UCSD-AML1 (cell line): ENCODE results near the gene ARL15.

ENCODE experiments used
- DNase-seq: peaks from one replicate; lab custom pipeline; 2025; ENCODE audit not compliant: unreplicated experiment; lab: John Stamatoyannopoulos, UW

Gene ARL15

DNA sequence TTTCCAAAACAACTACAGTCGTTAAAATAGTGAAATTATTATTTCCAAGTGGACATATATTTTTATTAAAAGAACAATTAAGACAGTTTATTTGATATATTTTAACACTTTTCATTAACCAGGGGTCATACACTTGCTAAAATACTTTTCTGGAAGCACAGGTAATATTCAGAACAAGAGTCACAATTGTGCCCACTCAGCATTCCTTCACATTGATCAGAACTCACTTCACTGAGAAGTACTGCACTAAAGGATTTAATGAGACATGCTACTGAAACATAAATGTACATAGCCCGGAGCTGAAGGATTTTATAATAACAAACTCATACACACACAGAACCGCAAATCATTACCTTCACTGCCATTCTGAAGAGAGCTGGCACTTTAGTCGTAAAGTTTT, 361.8 kb downstream of the ARL15 start:
- DNase-seq: no peak

DNA sequence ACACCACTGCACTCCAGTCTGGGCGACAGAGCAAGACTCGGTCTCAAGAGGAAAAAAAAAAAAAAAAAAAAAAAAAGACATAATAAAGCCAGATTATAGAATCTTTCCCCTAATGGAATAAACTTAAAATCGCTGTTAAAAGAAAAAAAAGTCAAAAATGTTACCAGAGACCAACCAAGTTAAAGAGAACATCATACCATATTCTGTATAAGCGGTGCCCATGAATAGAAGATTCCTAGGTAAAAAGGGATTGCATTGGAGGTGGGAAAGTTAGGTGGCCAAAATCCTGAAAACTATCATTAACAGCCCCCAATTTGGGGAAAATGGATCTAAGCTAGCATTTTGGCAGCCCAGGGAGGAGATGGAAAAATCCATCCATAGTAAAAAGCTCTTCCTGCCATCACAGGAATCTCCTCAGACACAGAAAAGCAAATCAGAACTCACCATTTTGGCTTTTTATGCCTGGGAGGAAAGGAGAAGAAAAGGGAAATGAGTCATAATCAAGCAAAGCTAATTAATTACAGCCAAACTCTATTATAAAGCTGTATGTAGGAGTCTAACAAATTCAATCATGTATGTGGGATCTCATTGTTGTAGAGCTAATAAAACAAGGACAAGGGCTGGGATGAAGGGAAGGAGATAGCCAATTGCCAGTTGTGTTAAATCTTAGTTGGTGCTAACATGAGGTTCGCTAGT, 363.8 kb downstream of the ARL15 start:
- no peak for DNase-seq

DNA sequence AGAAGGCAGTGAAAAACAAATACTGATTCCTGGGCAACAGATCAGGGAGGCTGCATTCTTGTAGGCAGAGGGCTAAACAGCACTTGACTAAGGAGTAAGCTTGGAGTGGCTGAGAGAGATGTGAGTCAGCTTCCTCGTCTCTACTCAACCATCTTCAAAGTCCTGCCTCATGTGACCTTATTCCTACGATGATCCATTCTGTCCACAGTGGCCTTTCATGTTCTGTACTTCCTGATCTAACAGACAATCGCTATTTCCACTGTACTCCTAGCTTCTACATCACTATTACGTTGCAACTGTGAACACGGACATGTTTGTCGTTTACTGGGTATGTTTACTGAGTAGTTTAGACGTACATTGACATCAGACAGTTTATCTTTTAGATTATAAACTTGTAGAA, 365.4 kb downstream of the ARL15 start:
- no peak for DNase-seq

DNA sequence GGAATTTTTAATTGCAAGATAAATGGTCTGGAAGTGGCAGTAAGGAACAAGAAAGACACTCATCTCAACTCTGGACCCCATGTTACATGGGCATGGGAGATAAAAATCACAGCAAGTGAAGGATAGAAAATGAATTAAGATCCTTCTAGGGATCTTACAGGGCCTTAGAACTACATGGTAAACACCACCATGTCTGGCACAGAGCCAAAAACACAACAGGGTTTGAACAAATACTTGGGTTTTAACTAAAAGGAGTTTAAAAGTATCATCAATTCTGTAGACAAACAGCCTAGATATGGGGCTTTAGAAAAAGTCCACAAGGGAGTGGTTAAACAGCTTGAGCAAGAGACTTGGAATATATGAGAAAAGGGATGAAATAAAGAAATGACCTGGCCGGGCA, 366.4 kb downstream of the ARL15 start:
- no peak for DNase-seq

DNA sequence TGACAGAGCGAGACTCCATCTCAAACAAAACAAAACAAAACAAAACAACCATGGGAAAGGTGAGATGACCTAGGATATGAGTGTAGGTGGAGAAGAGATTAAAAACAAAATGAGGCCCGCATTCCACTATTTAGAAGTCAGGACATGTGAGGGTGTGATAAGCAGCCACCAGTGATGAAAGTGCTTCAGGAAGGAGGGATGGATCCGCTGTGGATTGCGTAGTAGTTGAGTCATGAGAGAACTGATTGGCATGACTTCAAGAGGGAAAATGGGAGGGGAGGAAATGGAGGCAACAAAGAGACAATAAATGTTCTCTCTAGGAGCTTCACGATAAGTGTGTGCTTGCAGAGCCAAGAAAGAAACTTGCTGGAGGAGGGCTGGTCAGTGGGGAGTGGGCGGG, 367.6 kb downstream of the ARL15 start:
- DNase-seq: no peak

DNA sequence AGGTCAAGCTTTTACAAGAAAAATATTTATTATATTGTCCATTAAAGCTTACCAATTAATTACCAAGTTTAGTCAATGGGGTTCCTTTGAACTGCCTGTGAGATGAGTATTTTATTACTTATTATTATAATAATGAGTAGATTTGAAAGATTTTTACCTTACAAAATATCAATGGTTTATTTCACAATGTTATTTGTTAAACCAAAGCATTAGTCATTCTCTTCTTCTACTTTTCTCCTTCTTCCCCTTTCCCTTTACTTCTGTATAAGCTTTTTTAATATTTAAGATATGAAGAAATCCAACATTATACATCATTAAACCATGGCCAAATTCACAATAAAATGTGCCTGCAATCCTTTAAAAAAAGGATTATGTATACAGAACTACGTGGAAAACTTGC, 369.5 kb downstream of the ARL15 start:
- DNase-seq: no peak

DNA sequence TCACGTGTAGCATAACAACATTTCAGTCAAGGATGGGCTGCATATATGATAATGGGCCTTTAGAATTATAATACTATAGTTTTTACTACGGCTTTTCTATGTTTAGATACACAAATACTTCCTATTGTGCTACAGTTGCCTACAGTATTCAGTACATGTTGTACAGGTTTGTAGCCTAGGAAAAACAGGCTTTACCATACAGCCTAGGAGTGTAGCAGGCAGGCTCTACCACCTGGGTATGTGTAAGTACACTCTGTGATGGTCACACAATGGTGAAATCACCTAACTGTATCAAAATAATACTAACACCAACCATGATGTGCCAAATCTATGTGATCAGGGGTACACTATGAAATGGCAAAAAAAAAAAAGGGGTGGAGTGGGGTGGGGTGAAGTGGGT, 372.9 kb downstream of the ARL15 start:
- DNase-seq: no peak

DNA sequence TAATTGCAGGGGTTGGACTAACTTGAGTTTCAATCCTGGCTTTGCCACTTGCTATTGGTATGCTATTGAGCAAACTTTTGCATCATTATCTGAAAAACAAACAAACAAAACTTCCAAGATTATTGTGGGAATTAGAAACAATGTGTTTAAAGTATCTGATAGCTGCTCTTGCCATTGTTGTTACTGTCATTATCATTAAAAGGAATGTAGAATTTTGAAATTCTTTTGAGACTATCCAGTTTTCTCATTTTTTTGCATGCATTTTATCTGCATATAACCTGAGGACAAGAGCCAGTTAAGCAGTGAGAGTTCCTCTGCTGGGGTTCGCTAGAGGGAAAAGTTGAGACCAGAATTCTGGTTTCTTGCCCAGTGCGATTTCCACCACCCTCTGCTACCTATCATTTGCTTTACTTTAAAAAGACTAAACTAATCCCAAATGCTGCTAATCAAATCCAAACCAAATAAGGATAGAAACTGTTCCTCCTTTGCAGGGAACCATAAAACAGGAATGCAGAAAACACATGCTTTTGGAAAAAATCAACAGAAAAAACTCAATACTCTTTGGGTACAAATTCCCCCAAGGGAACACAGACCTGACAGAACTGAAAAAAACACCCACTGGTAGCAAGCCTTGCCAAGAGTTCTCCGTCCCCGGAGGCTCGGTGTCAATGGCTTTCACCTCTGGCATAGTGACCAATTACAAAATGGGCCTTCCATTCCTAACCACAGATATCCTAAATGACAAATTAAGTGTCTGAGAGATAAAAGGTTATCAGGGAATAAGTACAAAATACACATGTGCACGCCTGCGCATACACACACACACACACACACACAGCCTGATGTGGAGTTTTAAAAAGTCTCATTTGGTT, 373.7 kb downstream of the ARL15 start:
- no peak for DNase-seq

DNA sequence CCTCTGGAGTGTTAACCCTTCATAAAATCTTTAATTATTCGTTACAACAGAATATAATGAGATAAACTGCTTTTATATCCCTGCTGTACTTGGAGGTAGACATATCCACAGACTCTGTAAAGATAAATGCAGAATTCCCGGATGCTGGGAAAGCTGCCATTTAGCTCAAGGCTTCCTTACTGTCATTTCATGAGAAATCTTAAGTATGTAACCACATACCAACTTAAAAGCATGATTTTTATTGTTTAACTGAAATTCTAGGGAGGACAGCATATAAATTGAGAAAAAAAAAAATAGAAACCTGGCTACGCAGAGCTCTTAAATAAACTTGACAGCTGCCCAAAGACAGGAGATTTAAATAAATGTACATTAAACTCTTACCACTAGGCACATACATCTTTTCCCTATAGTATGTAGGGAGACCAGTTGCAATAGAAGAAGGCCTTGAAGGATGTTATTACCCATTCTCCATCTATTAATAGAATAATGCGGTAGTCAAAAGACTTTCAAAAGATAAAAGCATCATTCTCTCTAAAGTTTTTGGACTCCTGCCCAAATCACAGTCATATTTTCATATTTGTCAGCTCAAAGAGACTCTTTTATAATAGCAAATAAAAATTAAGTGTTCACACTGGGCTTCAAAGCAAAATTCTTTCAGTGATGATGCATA, 376.1 kb downstream of the ARL15 start:
- no peak for DNase-seq

DNA sequence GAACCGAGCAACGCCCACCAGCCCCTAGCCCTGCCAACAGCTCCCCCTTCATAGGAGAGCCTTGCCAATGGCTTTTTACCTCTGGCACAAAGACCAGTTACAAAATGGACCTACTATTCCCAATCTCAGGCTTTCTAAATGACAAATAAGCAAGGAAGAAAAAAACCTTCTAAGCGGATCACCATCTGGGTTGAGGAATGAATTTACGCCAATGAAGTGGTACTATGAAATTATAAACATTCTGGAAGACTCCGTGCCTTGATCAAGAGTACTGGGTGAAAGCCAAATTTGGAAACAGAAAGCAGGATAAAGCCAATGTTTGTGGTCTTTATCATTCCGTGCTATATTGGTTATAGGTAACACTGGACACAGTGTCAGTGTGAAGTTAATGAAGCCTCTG, 378.0 kb downstream of the ARL15 start:
- no peak for DNase-seq

DNA sequence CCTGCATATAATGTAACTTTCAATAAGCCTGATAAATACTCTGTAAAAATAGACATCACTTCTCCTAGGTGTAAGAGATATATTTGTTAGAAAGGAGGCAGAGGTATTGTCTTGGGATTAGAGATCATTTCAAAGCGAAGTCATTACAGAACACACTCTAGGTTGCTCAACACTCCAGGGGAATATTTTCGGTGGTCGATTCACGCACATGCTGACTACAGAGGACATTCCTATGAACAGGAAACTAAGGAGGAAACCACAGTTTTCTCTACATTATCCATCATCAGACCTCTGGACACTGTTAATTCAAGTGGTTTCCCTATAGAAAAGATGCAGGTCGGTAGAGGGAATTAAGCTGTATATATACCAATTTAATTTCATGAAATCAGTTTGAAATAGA, 379.9 kb downstream of the ARL15 start:
- no peak for DNase-seq

DNA sequence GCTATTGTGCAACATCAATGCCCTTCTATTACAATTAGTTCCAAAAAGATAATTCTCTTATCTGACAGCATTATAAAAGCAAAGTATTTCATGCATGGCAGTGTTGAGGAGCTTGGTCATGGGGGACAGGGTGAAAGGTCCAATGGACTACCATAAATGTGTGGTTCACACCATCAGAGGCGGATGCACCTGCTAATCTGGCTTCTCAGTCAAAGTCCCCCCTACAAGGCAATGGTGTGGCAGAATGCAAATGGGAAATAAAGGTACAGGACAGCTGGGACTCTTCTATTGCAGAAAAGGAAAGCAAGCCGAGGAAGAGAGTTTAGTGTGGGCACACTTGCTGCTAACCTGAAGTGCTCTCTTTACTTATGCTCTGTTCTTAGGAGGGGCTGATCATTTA, 380.8 kb downstream of the ARL15 start:
- DNase-seq: no peak

DNA sequence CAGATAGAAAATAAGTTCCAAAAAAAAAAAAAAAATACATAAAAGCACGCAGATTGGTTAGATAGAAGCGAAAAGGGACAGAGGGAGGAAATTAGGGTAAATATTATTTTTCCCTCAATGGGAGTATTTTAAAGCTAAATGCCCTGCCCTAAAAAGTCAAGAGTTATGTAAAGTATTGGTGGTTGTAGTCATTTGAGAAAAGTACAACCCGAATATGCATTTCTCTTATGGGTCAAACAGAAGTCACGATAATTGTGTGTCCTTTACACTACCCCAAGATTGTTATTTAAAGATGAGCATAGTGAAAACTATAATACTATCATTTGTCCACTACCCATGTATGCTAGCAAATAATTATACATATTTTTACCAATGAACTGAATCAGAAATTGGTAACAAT, 381.2 kb downstream of the ARL15 start:
- DNase-seq: no peak

DNA sequence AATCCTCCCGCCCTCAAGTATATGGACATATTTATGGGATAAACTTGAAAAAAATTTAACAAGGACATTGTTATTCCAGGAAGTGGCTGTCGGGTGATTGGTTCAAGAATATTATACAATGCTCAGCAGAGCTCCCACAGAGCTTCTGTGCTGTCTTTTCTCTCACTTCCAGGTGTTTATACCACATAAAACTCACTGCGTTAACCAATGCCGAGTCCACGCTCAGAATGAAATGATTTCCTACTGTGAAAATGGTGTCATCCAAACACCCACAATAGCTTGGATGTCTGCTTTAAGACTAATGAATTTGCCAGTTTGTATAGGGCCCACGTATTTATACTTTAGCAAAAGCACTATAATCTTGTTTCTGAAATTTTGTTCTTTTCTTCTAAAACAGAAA, 381.7 kb downstream of the ARL15 start:
- no peak for DNase-seq

DNA sequence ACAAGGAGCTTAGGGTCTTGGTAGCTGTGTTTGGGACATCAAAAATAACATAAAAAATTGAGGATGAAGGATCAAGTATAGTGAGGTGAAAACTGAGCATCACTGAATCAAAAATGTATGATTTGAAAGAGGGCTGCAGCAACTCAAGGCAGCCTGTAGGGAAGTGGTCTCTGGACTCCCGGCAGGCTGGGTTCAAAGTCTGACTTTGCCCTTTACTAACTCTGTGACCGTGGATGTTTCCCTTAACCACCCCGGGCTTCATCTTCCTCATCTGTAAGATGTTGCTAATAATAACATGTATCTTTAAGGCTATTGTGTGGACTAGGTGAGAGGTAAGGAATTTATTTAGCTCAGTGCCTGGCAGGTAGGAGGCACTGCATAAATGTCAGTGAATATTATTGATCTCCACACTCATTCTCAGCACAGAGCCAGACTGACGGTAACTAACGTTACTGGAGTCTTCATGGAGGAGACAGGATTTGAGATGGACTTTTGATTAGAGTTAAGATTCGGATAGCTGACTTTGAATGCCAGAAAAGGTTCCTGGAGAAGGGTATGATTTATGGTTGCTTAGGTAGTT, 382.6 kb downstream of the ARL15 start:
- no peak for DNase-seq

DNA sequence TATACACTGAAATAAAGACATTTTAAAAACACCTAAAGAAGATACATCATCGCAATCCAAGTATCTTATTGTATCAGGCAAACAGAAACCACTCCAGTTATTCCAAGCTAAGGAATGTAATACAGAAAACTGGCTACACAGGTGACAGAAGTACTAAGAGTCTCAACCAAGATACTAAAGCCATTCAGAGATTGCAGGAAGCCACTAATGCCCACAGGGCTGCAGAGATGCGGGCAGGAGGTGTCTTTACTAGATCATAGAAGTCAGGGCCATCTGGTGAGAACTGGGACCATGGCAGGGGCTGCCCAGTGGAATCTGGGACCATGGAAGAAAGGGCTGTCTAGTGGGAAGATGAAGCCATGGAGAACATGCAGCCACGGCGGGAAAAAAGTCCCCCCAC, 384.3 kb downstream of the ARL15 start:
- no peak for DNase-seq

DNA sequence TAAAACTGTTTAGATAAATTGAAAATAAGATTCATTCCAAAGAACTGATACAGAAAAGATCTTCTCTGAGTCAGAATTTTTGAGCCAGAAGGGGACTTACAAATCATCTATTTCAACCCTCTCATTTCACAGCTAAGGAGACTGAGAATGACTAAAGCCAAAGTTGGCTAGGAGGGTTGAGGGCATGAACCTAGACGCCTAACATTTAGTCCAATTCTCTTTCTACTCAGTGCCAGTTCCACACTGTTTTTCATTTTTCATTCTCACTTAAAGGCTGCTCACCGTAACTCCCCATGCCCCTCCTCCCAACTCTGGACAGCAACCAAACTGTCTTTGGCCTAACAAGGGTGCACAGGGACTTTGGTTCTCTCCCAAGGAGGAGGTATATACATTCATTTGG, 386.0 kb downstream of the ARL15 start:
- DNase-seq: no peak

DNA sequence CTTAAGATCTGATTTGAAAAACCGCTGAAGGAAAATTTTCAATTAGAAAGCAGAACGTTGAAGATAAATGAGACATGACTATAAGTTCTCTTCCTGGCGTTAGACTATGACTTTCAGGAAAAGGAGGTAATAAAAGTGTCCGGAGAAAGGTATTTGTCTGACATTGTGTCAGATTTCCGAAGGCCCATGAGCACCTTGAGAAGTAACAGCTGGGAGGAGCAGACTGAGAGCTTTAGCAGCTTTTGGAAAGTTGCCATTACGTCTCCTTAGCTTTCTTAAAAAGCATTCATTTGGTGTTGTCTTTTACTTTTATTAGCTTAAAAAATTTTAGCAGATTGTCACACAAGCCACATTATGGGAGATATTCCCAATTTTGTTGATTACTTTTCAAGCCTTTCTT, 386.4 kb downstream of the ARL15 start:
- no peak for DNase-seq

DNA sequence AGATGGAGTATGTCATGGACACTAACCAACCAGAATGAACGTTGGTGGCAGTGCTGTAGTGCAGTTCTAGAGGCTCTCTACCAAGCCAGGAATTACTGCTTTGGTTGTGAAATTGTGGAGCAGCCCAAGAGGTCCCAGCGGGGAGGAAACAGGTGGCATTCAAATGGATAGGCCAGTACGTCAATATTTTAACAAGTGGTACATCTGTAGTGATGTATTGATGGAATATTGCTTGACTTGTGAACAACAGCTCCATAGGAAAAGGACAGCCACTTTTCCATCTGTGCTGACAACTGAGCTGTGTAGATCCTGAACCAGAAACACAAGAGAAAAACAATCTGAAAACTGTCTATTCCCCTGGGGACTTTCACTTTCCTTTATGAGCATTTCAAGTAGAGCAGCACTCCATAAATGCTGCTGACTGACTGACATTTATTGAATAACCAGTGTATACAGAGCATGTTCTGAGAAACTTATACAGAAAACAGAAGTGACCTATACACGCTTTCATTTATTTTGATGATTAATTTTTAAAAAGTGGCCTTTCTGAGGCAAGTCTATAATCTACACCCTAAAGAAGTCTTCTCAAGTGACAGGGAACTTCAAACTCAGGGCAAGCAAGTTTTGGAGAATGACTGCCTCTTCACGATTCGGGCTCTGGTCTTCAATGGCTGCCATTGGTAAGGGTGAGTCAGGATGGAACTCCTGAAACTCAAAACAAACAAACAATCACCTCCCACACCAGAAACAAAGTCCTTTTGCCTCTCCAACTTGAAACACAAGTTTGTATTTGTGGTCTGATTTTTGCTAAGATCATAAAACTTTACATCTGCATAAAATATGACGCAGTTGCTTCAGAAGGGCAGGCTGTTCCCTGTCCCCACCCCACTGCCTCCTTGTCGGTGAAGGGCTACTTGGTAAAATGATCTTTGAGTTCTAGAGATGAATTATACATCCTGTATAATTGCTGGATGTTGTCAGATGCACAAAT, 387.6 kb downstream of the ARL15 start:
- no peak for DNase-seq

DNA sequence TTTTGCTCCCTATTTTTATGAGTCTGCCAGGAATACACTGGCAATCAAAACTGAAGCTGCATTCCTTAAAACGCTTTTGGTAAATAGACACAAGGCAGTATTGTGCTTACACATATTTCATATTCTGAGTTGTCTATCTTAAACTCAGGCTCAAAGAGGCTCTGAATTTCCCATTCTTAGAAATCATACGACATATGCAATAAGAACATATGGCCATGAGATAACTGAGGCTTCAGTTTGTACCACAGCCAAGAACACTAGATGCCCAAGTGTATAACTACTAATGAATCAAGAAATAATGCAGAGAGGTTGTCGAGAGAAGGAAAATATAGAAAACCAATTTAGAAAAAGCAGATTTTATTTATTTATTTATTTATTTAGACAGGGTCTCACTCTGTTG, 392.5 kb downstream of the ARL15 start:
- no peak for DNase-seq

DNA sequence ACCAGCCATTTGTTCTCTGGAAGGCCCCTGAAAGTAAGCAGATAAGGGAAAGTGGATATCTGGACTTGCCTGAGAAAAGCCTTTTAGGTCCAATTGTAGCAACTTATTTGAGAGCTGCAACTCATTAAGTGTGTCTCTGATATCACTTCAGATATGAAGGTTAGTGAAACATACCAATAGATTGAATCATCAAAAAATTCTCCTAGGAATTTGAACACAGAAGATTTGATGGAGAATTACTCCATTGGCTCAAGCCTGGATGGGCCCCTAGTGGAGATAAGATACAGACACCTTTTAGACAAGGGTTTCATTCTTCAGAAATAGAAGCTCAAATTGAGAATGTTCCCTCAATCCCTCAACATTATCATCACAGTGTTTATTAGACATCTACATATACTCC, 393.3 kb downstream of the ARL15 start:
- no peak for DNase-seq
